HepG2 (cell line): Measurements from ENCODE around the gene MSMP. TPM values are rescaled to one million over a fixed set of nuclear protein-coding genes. Genes with fewer than 3 reads are reported as not detected.

Source experiments
- ATAC-seq: fragments of 200-7000 bp; cut with Tn5 transposase; 3 replicates; pipeline ENCODE4 v1.9.1; 2020; ENCODE audit warnings: mild to moderate bottlenecking, moderate library complexity
- BruUV-seq: library from RNA; stranded (reverse); fragments of 400-500 nt; replicated peaks from 2 replicates; lab custom pipeline; 2021; lab: Mats Ljungman, UMichigan
- CTCF ChIA-PET: fragments of 300-600 bp; formaldehyde crosslinking; extraction: SDS; loops from one replicate; lab custom pipeline; 2021; ENCODE audit warnings: low total read pairs, inconsistent platforms, low intra/inter-chr PET ratio; lab: Yijun Ruan, JAX
- POLR2A ChIA-PET: fragments of 350-600 bp; sonication (Branson Sonifier 250); formaldehyde crosslinking; loops from one replicate; lab custom pipeline; 2020; ENCODE audit warnings: antibody characterized with exemption, inconsistent platforms; lab: Yijun Ruan, JAX
- DNase-seq: peaks from one replicate; pipeline ENCODE4 v3.0.0-alpha.2; 2015; ENCODE audit warnings: low spot score
- FAIRE-seq: peaks from 3 replicates; lab custom pipeline; 2011; peaks lifted over from hg19 to GRCh38; lab: Jason Lieb, UNC
- H2AFZ ChIP-seq: one replicate; pipeline ENCODE4 v1.6.1; 2011; ENCODE audit warnings: low read length, inconsistent platforms
- H3K27ac ChIP-seq: fragments of 300-600 bp; 3 replicates; pipeline ENCODE4 v1.8.0; 2011; ENCODE audit warnings: mixed run types, mild to moderate bottlenecking, mixed read lengths, low read length, inconsistent platforms; ENCODE audit not compliant: insufficient read depth; ENCODE audit errors: extremely low read length
- H3K27me3 ChIP-seq, 2 experiments: fragments of 200-600 bp in 1 of 2; 2 replicates in 1 of 2; 3 replicates in 1 of 2; pipeline versions ENCODE4 v1.6.0 to v1.8.0; 2011; ENCODE audit warnings: low read length in 2 of 2, mild to moderate bottlenecking in 2 of 2, moderate library complexity in 2 of 2, inconsistent platforms in 1 of 2; ENCODE audit not compliant: insufficient read depth in 2 of 2, control insufficient read depth in 1 of 2
- H3K36me3 ChIP-seq, 2 experiments: fragments of 200-600 bp in 1 of 2; replicated peaks in 1 of 2; 2 replicates in 1 of 2; 3 replicates in 1 of 2; pipeline versions ENCODE4 v1.5.1 to v1.8.0; 2011; ENCODE audit warnings: low read length in 2 of 2, inconsistent platforms in 1 of 2; ENCODE audit not compliant: insufficient read depth in 2 of 2, control insufficient read depth in 1 of 2
- H3K4me1 ChIP-seq: 2 replicates; pipeline ENCODE4 v1.5.1; 2012; ENCODE audit warnings: low read length, inconsistent platforms; ENCODE audit not compliant: insufficient read depth
- H3K4me2 ChIP-seq: 2 replicates; pipeline ENCODE4 v1.6.0; 2011; ENCODE audit warnings: low read depth, low read length, inconsistent platforms
- H3K4me3 ChIP-seq, 3 experiments: fragments of 200-600 bp in 1 of 3; sonication (generic), shearing (Covaris generic) in 1 of 3; replicated peaks in 1 of 3; 2 replicates each; pipeline ENCODE4 v1.5.1; 2011 to 2016; ENCODE audit warnings: low read length in 3 of 3, inconsistent platforms in 2 of 3, low read depth in 2 of 3, mild to moderate bottlenecking in 2 of 3, control low read depth in 1 of 3, mixed read lengths in 1 of 3; ENCODE audit not compliant: insufficient read depth in 1 of 3
- H3K79me2 ChIP-seq: one replicate; pipeline ENCODE4 v1.6.1; 2011; ENCODE audit warnings: low read length, inconsistent platforms; ENCODE audit not compliant: insufficient read depth
- H3K9ac ChIP-seq: 2 replicates; pipeline ENCODE4 v1.6.0; 2011; ENCODE audit warnings: mild to moderate bottlenecking, low read depth, low read length, inconsistent platforms; ENCODE audit not compliant: insufficient read depth
- H3K9me3 ChIP-seq: 2 replicates; pipeline ENCODE4 v1.5.1; 2012; ENCODE audit warnings: mild to moderate bottlenecking, low read length
- H4K20me1 ChIP-seq: 2 replicates; pipeline ENCODE4 v1.6.0; 2011; ENCODE audit warnings: inconsistent platforms, mild to moderate bottlenecking, low read length, moderate library complexity; ENCODE audit not compliant: insufficient read depth
- ATF1 ChIP-seq: IDR thresholded peaks from 2 replicates; pipeline ENCODE4 v1.6.1; 2016; ENCODE audit warnings: mild to moderate bottlenecking, control low read depth
- HMGXB3 ChIP-seq: sonication (generic); formaldehyde crosslinking; IDR thresholded peaks from 2 replicates; pipeline ENCODE4 v1.4.0; 2020; ENCODE audit warnings: missing genetic modification reagents, borderline replicate concordance
- MAFG ChIP-seq: sonication (generic); formaldehyde crosslinking; IDR thresholded peaks from 2 replicates; pipeline ENCODE4 v1.5.1; 2020; ENCODE audit warnings: mild to moderate bottlenecking, missing genetic modification reagents
- TCF12 ChIP-seq, 2 experiments: fragments of 450-650 bp in 1 of 2; sonication (generic) in 1 of 2; formaldehyde crosslinking in 1 of 2; IDR thresholded peaks; 2 replicates each; pipeline versions ENCODE4 v1.6.1 to v1.8.0; 2017 to 2022; ENCODE audit warnings: antibody characterized with exemption in 1 of 2, mild to moderate bottlenecking in 1 of 2, missing genetic modification reagents in 1 of 2, moderate library complexity in 1 of 2
- ZKSCAN1 ChIP-seq: fragments of 150-350 bp; IDR thresholded peaks from 2 replicates; pipeline ENCODE4 v1.6.1; 2014; ENCODE audit warnings: low read length
- ZNF775 ChIP-seq: sonication (generic); formaldehyde crosslinking; IDR thresholded peaks from 2 replicates; pipeline ENCODE4 v1.4.0; 2020; ENCODE audit warnings: missing genetic modification reagents, mild to moderate bottlenecking, moderate library complexity, borderline replicate concordance
- ZNF776 ChIP-seq: sonication (generic); formaldehyde crosslinking; IDR thresholded peaks from 2 replicates; pipeline ENCODE4 v1.4.0; 2020; ENCODE audit warnings: mild to moderate bottlenecking, missing genetic modification reagents
- WGBS: methylation state at CpG from one replicate; pipeline ENCODE4 v1.1.6; 2017; ENCODE audit warnings: low lambda C conversion rate; 5-methylcytosine and 5-hydroxymethylcytosine counted together
- in situ Hi-C: cut with HindIII; loops from 2 replicates; pipeline ENCODE4 v1.10.0; 2017; ENCODE audit warnings: low pct_unique_long_range_greater_than_20kb; ENCODE audit not compliant: extremely low pct_ligation_motif_present
- intact Hi-C: fragments of 100-400 bp; cut with micrococcal nuclease; formaldehyde crosslinking; loops from one replicate; pipeline ENCODE4 v1.10.0; 2022; ENCODE audit not compliant: unreplicated experiment
- polyA plus RNA-seq, 8 experiments: library from polyadenylated mRNA; depleted of rRNA in 3 of 8; stranded (reverse) in 7 of 8; unstranded in 1 of 8; fragments of >200 nt; fragmentation: Illumina TruSeq in 4 of 8; extraction: Trizol in 4 of 8; gene quantifications; 2 replicates each; pipeline versions ENCODE4 v1.2.1 to v1.2.3, GENCODE V29; 2011 to 2016; ENCODE audit warnings: low read depth in 4 of 8, missing spikeins in 1 of 8, mixed read lengths in 1 of 8; ENCODE audit not compliant: insufficient read depth in 1 of 8
- total RNA-seq, 5 experiments: library from RNA; depleted of rRNA; stranded (reverse); fragments of >200 nt; fragmentation: Illumina TruSeq; extraction: Trizol; gene quantifications; 2 replicates each; pipeline ENCODE4 v1.2.3, GENCODE V29; 2016; ENCODE audit warnings: low read depth in 1 of 5
- TF ChIP-seq, protein P1 (sequence below): sonication (generic); formaldehyde crosslinking; IDR thresholded peaks from 2 replicates; pipeline ENCODE4 v1.5.1; 2020; ENCODE audit warnings: missing genetic modification reagents, mild to moderate bottlenecking, borderline replicate concordance

MSMP gene
- total and polyA plus RNA-seq, 2 of the 13 experiments (the other 11 are each of a cell fraction or from before 2014, with no cell fraction given), result 0.24 to 0.46 TPM

GRCh38 chr9:35792826-35793225, 38.8 kb upstream of the MSMP start:
- no peak for ATAC-seq
- Histone ChIP-seq H3K79me2 (no peaks in the 10 kb centered on the region), H3K4me3 (no peak overlapping the region), H3K36me3 (peaks cover 1 to 6% of the 10 kb centered on the region in 2 experiments; a peak in 2 of 5 replicates), H3K4me2 (no peak overlapping the region), H4K20me1 (no peaks in the 10 kb centered on the region), H2AFZ (no peak overlapping the region), H3K4me1 (no peaks in the 10 kb centered on the region; the same call in 1 of the 2 replicates), H3K9ac (no peak overlapping the region), H3K27me3 (no peaks in the 10 kb centered on the region), H3K9me3 (no peaks in the 10 kb centered on the region), H3K27ac (no peak overlapping the region)
- TF ChIP-seq, protein P1, sequence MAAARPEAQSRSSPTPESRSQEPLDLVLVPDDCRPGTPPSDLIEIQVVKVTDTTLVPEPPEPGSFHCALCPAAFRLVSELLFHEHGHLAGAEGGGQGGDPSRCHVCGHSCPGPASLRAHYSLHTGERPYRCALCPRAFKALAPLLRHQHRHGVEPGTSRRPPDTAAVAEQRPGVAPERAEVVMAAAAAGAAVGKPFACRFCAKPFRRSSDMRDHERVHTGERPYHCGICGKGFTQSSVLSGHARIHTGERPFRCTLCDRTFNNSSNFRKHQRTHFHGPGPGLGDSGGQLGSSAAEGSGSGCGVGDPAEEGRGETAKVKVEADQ (CRISPR knock-in tag), result no peak
- no peak for TF ChIP-seq HMGXB3 (CRISPR knock-in tag)
- no peak for TF ChIP-seq TCF12 (IDR thresholded peaks at IDR 0.05)
- TF ChIP-seq TCF12 (CRISPR knock-in tag; IDR thresholded peaks at IDR 0.05), result no peak
- no peak for TF ChIP-seq MAFG (CRISPR knock-in tag)
- TF ChIP-seq ZNF776, result no peak
- no peak for TF ChIP-seq ATF1 (CRISPR knock-in tag)
- no peak for TF ChIP-seq ZKSCAN1
- no peak for TF ChIP-seq ZNF775
- 95% methylated on average over 8 of the region's 14 CpGs for WGBS
- CTCF ChIA-PET, result no interaction called here
- FAIRE-seq, result no peak
- BruUV-seq, result no TSS peak
- in situ Hi-C loops, result no loop called here
- no peak for DNase-seq
- POLR2A ChIA-PET, result no interaction called here
- intact Hi-C loops, result no loop called here
